DOHH2 (cell line): ENCODE measurements around the gene PDE4B.

Experiments
- CTCF ChIP-seq: fragments of 200-600 bp; sonication (generic); IDR thresholded peaks from one replicate; pipeline ENCODE4 v1.5.1; 2014; ENCODE audit warnings: antibody characterized with exemption, mild to moderate bottlenecking, low read depth, low read length; ENCODE audit not compliant: poor library complexity, severe bottlenecking
- EZH2phosphoT487 ChIP-seq: fragments of 200-600 bp; sonication (generic); IDR thresholded peaks from 2 replicates; pipeline ENCODE4 v1.6.1; 2017; ENCODE audit warnings: borderline replicate concordance, mild to moderate bottlenecking, antibody characterized with exemption, low read length, moderate library complexity, mixed read lengths

- TF ChIP-seq CTCF (no peak), EZH2phosphoT487 (no peak)
Observed at GRCh38 chr1:65759516-65759915, 33.2 kb upstream of the PDE4B start.
